ENCODE results near the gene THSD4. TPM values are rescaled to one million over a fixed set of nuclear protein-coding genes. Genes with fewer than 3 reads are reported as not detected.

THSD4 gene
- total and polyA plus RNA-seq, 9 of the 15 experiments (the other 6 are each of a cell fraction or from before 2014, with no cell fraction given), result 0.04 TPM; not detected in 5

- TF ChIP-seq MBD1 (CRISPR knock-in tag; IDR thresholded peaks at IDR 0.05) (no peak), IFI16 (CRISPR knock-in tag; IDR thresholded peaks at IDR 0.05) (no peak), HSF4 (CRISPR knock-in tag; IDR thresholded peaks at IDR 0.05; ENCODE audit: borderline replicate concordance) (no peak)
Observed at GRCh38 chr15:71698030-71698429, 582.8 kb downstream of the THSD4 start (continued).

- intact Hi-C loops (cut with micrococcal nuclease) (no loop called here), in situ Hi-C loops (cut with MboI) (no loop called here)
- Histone ChIP-seq H3K79me2 (ENCODE audit: control insufficient read depth, insufficient read depth, low read length) (no peaks in the 10 kb centered on the region), H3K36me3 (ENCODE audit: control insufficient read depth, insufficient read depth, low read length) (no peaks in the 10 kb centered on the region), H2AFZ (ENCODE audit: low read depth, low read length) (no peak overlapping the region), H3K27me3 (ENCODE audit: control insufficient read depth in 2 of 2, insufficient read depth in 2 of 2, low read length in 2 of 2) (no peaks in the 10 kb centered on the region), H4K20me1 (replicated peaks; ENCODE audit: control insufficient read depth, insufficient read depth, low read length) (no peaks in the 10 kb centered on the region), H3K27ac (ENCODE audit: extremely low read depth, low read depth, low read length) (no peak overlapping the region), H3K4me1 (replicated peaks in 1 of 2; ENCODE audit: control insufficient read depth in 2 of 2, insufficient read depth in 2 of 2, low read length in 2 of 2) (no peaks in the 10 kb centered on the region), H3K9me3 (replicated peaks; ENCODE audit: control insufficient read depth, insufficient read depth, low read depth, low read length) (no peaks in the 10 kb centered on the region), H3K4me2 (ENCODE audit: insufficient read depth, low read length) (no peak overlapping the region), H3K9ac (ENCODE audit: insufficient read depth in 1 of 2, low read depth in 2 of 2, low read length in 2 of 2) (no peak overlapping the region), H3K4me3 (no peak overlapping the region), H3K9me1 (ENCODE audit: control insufficient read depth, insufficient read depth, low read length) (no peaks in the 10 kb centered on the region)
- ChIA-PET POLR2A (no interaction called here), CTCF (ENCODE audit: low intra/inter-chr PET ratio) (no interaction called here)
- FAIRE-seq (no peak), DNase-seq (ENCODE audit: extremely low read depth in 1 of 4, low spot score in 3 of 4) (no peak), ATAC-seq (no peak)
- 0% methylated on average over 1 of the region's 1 CpG for WGBS (ENCODE audit: insufficient coverage, low coverage, missing lambda C conversion rate)
- no TSS peak for BruUV-seq (replicated peaks)
- TF ChIP-seq ZNF407 (IDR thresholded peaks at IDR 0.05; ENCODE audit: low read depth) (no peak), PML (IDR thresholded peaks at IDR 0.05; ENCODE audit: low read length) (no peak), PREB (CRISPR knock-in tag; IDR thresholded peaks at IDR 0.05) (no peak), STAT5B (CRISPR knock-in tag; IDR thresholded peaks at IDR 0.05) (no peak), RBBP5 (IDR thresholded peaks at IDR 0.05; ENCODE audit: borderline replicate concordance, insufficient read depth, low read length, poor library complexity, severe bottlenecking) (no peak), ZNF695 (CRISPR knock-in tag; IDR thresholded peaks at IDR 0.05) (no peak), ZNF717 (CRISPR knock-in tag; IDR thresholded peaks at IDR 0.05) (no peak), DMBX1 (CRISPR knock-in tag; IDR thresholded peaks at IDR 0.05; ENCODE audit: borderline replicate concordance) (no peak)
Observed at GRCh38 chr15:71698742-71699141, 583.5 kb downstream of the THSD4 start.
